Fibroblast of pulmonary artery (primary cell): ENCODE measurements around the gene ZNF555.

Experiments
- DNase-seq: peaks from one replicate; pipeline ENCODE4 v3.0.0-alpha.2; 2010; ENCODE audit warnings: low read depth
- H3K4me3 ChIP-seq: replicated peaks from 2 replicates; pipeline ENCODE4 v1.5.1; 2011; ENCODE audit warnings: low read depth, mild to moderate bottlenecking, control low read depth, low read length, moderate library complexity
- CTCF ChIP-seq: IDR thresholded peaks from 2 replicates; pipeline ENCODE4 v1.5.1; 2011; ENCODE audit warnings: mild to moderate bottlenecking, control low read depth, low read length, inconsistent platforms; ENCODE audit errors: missing control alignments

The ZNF555 gene

GRCh38 chr19:2847507-2847906 lies 6.2 kb downstream of the ZNF555 start:
- no peak for DNase-seq
- no peak overlapping the region for H3K4me3 ChIP-seq
- no peak for TF ChIP-seq CTCF

GRCh38 chr19:2848616-2849015 lies 7.3 kb downstream of the ZNF555 start:
- no peak for TF ChIP-seq CTCF
- no peak for DNase-seq
- no peak overlapping the region for H3K4me3 ChIP-seq

- TF ChIP-seq CTCF = no peak
- DNase-seq = no peak
- no peak overlapping the region for H3K4me3 ChIP-seq
Observed at GRCh38 chr19:2850256-2850925, 9.1 kb downstream of the ZNF555 start.

- H3K4me3 ChIP-seq = no peak overlapping the region
- TF ChIP-seq CTCF = no peak
- DNase-seq = no peak
Observed at GRCh38 chr19:2852598-2852997, 11.3 kb downstream of the ZNF555 start.

- no peak for DNase-seq
- no peak overlapping the region for H3K4me3 ChIP-seq
- TF ChIP-seq CTCF = no peak
Observed at GRCh38 chr19:2853015-2853606, 11.8 kb downstream of the ZNF555 start.

- no peak for DNase-seq
- TF ChIP-seq CTCF = no peak
- H3K4me3 ChIP-seq = no peak overlapping the region
Observed at GRCh38 chr19:2854849-2855248, 13.6 kb downstream of the ZNF555 start.
